ENCODE data around the gene C6orf132.
A peak's percentile ranks its signal among the peaks of the same experiment; 100 is the strongest.

The C6orf132 gene

DNA sequence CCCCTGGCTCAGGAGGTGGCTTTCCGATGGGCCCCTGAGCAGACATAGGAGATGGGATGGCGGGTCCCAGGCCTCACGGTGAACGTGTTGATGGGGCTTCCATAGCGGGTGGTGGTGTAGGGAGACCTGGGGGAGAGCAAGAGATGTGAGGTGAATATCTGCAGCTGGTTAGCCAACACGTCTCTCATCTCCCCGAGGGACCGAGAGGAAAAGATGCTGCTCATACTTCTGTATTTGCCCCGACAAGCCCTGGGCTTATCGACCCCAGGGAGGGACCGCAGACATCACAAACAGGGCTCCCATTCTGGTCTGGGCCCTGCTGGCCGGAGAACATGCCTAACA lies 38.7 kb downstream of the C6orf132 start:
- peak overlapping the region; percentile 67; the same call in 1 of the 2 replicates for H3K9ac ChIP-seq (ENCODE audit: low read length)
- peak overlapping the region; percentile 96 for H2AFZ ChIP-seq (ENCODE audit: low read length)
- no peaks in the 10 kb centered on the region for H4K20me1 ChIP-seq (ENCODE audit: insufficient read depth, low read length)
- no peaks in the 10 kb centered on the region for H3K9me3 ChIP-seq (replicated peaks; ENCODE audit: insufficient read depth, low read length)
- no peaks in the 10 kb centered on the region for H3K79me2 ChIP-seq (ENCODE audit: low read length)
- H3K36me3 ChIP-seq (replicated peaks; ENCODE audit: insufficient read depth, low read length) = no peaks in the 10 kb centered on the region
- peak overlapping the region; percentile 79 for H3K4me2 ChIP-seq (ENCODE audit: low read depth, low read length)
- H3K27me3 ChIP-seq (replicated peaks; ENCODE audit: insufficient read depth, low read length) = peaks cover 8% of the 10 kb centered on the region
- H3F3A ChIP-seq (ENCODE audit: insufficient read depth, low read length) = no peaks in the 10 kb centered on the region
- TF ChIP-seq, protein P1, sequence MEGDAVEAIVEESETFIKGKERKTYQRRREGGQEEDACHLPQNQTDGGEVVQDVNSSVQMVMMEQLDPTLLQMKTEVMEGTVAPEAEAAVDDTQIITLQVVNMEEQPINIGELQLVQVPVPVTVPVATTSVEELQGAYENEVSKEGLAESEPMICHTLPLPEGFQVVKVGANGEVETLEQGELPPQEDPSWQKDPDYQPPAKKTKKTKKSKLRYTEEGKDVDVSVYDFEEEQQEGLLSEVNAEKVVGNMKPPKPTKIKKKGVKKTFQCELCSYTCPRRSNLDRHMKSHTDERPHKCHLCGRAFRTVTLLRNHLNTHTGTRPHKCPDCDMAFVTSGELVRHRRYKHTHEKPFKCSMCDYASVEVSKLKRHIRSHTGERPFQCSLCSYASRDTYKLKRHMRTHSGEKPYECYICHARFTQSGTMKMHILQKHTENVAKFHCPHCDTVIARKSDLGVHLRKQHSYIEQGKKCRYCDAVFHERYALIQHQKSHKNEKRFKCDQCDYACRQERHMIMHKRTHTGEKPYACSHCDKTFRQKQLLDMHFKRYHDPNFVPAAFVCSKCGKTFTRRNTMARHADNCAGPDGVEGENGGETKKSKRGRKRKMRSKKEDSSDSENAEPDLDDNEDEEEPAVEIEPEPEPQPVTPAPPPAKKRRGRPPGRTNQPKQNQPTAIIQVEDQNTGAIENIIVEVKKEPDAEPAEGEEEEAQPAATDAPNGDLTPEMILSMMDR (IDR thresholded peaks at IDR 0.05; ENCODE audit: low read length) = no peak
- TF ChIP-seq EZH2 (optimal IDR thresholded peaks at IDR 0.05; ENCODE audit: low read depth, low read length) (no peak), EZH2phosphoT487 (IDR thresholded peaks at IDR 0.05; ENCODE audit: low read length) (no peak)
- H3K27ac ChIP-seq (ENCODE audit: low read length) = no peak overlapping the region
- no peak for DNase-seq
- peak overlapping the region; percentile 63 for H3K4me3 ChIP-seq (ENCODE audit: low read length)
- peaks cover 4% of the 10 kb centered on the region; the same call in 1 of the 2 replicates for H3K4me1 ChIP-seq (ENCODE audit: low read length)
- no peaks in the 10 kb centered on the region for H3K9me2 ChIP-seq (replicated peaks; ENCODE audit: insufficient read depth, low read length)

DNA sequence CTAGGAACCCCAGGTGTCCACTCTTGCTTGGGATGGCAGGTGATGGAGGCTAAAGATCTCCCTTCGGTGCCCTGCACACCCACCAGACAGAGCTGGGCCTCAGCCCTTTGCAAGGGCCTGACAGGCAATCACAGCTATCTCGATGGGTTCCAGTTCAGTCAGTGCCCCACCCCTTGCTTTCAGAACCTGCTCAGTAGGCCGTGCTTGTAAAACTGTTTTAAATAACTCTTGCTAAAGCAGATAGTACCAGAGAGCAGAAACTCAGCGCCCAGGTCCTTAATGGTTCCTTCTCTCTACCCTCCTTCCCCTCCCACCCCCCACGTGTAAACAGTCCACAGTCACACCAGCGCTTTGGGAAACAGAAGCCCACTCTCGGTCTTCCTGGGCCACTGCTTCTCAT lies 39.2 kb downstream of the C6orf132 start:
- peaks cover 4% of the 10 kb centered on the region; the same call in 1 of the 2 replicates for H3K4me1 ChIP-seq (ENCODE audit: low read length)
- H4K20me1 ChIP-seq (ENCODE audit: insufficient read depth, low read length) = no peaks in the 10 kb centered on the region
- H3K9me2 ChIP-seq (replicated peaks; ENCODE audit: insufficient read depth, low read length) = no peaks in the 10 kb centered on the region
- H2AFZ ChIP-seq (ENCODE audit: low read length) = peak overlapping the region; percentile 96
- no peaks in the 10 kb centered on the region for H3K9me3 ChIP-seq (replicated peaks; ENCODE audit: insufficient read depth, low read length)
- TF ChIP-seq, protein P1 (IDR thresholded peaks at IDR 0.05; ENCODE audit: low read length) = no peak
- no peak for TF ChIP-seq EZH2 (optimal IDR thresholded peaks at IDR 0.05; ENCODE audit: low read depth, low read length)
- TF ChIP-seq EZH2phosphoT487 (IDR thresholded peaks at IDR 0.05; ENCODE audit: low read length) = no peak
- H3K27ac ChIP-seq (ENCODE audit: low read length) = no peak overlapping the region
- no peaks in the 10 kb centered on the region for H3K79me2 ChIP-seq (ENCODE audit: low read length)
- no peak overlapping the region for H3K9ac ChIP-seq (ENCODE audit: low read length)
- DNase-seq = no peak
- peaks cover 8% of the 10 kb centered on the region for H3K27me3 ChIP-seq (replicated peaks; ENCODE audit: insufficient read depth, low read length)
- H3K4me2 ChIP-seq (ENCODE audit: low read depth, low read length) = no peak overlapping the region
- H3F3A ChIP-seq (ENCODE audit: insufficient read depth, low read length) = no peaks in the 10 kb centered on the region
- no peaks in the 10 kb centered on the region for H3K36me3 ChIP-seq (replicated peaks; ENCODE audit: insufficient read depth, low read length)
- no peak overlapping the region for H3K4me3 ChIP-seq (ENCODE audit: low read length)

DNA sequence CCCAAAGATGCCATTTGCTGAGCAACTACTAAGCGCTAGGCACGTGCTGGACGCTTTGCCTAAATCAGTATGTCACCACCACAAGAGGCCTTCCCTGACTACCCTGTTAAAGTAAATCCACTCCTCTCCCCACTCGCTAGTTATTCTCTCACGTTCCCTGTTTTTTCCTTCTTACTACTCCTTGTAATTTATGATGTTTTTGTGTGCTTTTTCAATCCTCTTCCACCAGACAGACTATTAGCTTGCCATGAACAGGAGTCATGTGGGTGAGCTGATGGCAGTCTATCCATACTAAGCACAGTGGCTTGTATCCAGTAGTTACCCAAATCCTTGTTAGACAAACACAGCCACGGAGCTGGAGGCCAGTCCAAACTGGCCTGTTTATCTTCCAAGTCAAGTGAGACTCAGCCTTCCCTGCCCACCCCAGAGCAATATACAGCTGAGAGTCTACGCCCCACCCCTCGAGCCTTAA lies 41.2 kb downstream of the C6orf132 start:
- Histone ChIP-seq H3K4me2 (ENCODE audit: low read depth, low read length) (no peak overlapping the region), H3K4me3 (ENCODE audit: low read length) (no peak overlapping the region), H3K27ac (ENCODE audit: low read length) (no peak overlapping the region), H3K27me3 (replicated peaks; ENCODE audit: insufficient read depth, low read length) (peaks cover 8% of the 10 kb centered on the region; the same call in 1 of the 2 replicates), H3K4me1 (ENCODE audit: low read length) (peaks cover 4% of the 10 kb centered on the region; the same call in 1 of the 2 replicates), H2AFZ (ENCODE audit: low read length) (no peak overlapping the region), H4K20me1 (ENCODE audit: insufficient read depth, low read length) (no peaks in the 10 kb centered on the region), H3K9me2 (replicated peaks; ENCODE audit: insufficient read depth, low read length) (no peaks in the 10 kb centered on the region), H3K79me2 (ENCODE audit: low read length) (no peaks in the 10 kb centered on the region), H3K9ac (ENCODE audit: low read length) (no peak overlapping the region), H3K36me3 (replicated peaks; ENCODE audit: insufficient read depth, low read length) (no peaks in the 10 kb centered on the region), H3F3A (ENCODE audit: insufficient read depth, low read length) (no peaks in the 10 kb centered on the region), H3K9me3 (replicated peaks; ENCODE audit: insufficient read depth, low read length) (no peaks in the 10 kb centered on the region)
- TF ChIP-seq, protein P1 (IDR thresholded peaks at IDR 0.05; ENCODE audit: low read length) = no peak
- TF ChIP-seq EZH2 (optimal IDR thresholded peaks at IDR 0.05; ENCODE audit: low read depth, low read length) = no peak
- no peak for TF ChIP-seq EZH2phosphoT487 (IDR thresholded peaks at IDR 0.05; ENCODE audit: low read length)
- DNase-seq = no peak

Measured in MM.1S (cell line).